GM23338 (cell line): ENCODE measurements around the gene RHOT1. TPM values are rescaled to one million over a fixed set of nuclear protein-coding genes. Genes with fewer than 3 reads are reported as not detected.

Experiments
- ATAC-seq: fragments of 200-7000 bp; cut with Tn5 transposase; 3 replicates; pipeline ENCODE4 v1.9.1; 2020
- DNase-seq: peaks from one replicate; pipeline ENCODE4 v3.0.0-alpha.2; 2015; ENCODE audit warnings: low spot score
- H2AFZ ChIP-seq: fragments of 200-600 bp; sonication (generic); 2 replicates; pipeline ENCODE4 v1.8.0; 2016; ENCODE audit warnings: antibody characterized with exemption, mild to moderate bottlenecking, moderate library complexity
- H3F3A ChIP-seq: fragments of 200-600 bp; sonication (generic); replicated peaks from 2 replicates; pipeline ENCODE4 v1.8.0; 2017; ENCODE audit warnings: antibody characterized with exemption, mixed run types, low read depth
- H3K27ac ChIP-seq: fragments of 200-600 bp; sonication (generic); 2 replicates; pipeline ENCODE4 v1.6.1; 2016; ENCODE audit warnings: low read depth
- H3K27me3 ChIP-seq: fragments of 200-600 bp; sonication (generic); 2 replicates; pipeline ENCODE4 v1.8.0; 2016; ENCODE audit warnings: mild to moderate bottlenecking, mixed run types, moderate library complexity; ENCODE audit not compliant: insufficient read depth
- H3K36me3 ChIP-seq: fragments of 200-600 bp; sonication (generic); 2 replicates; pipeline ENCODE4 v1.8.0; 2016; ENCODE audit warnings: mild to moderate bottlenecking; ENCODE audit not compliant: insufficient read depth
- H3K4me1 ChIP-seq: fragments of 200-600 bp; sonication (generic); 2 replicates; pipeline ENCODE4 v1.8.0; 2016; ENCODE audit warnings: mild to moderate bottlenecking, moderate library complexity; ENCODE audit not compliant: insufficient read depth
- H3K4me2 ChIP-seq: fragments of 200-600 bp; sonication (generic); 2 replicates; pipeline ENCODE4 v1.7.1; 2017; ENCODE audit warnings: mixed run types
- H3K4me3 ChIP-seq: fragments of 200-600 bp; sonication (generic); 2 replicates; pipeline ENCODE4 v1.6.1; 2016; ENCODE audit warnings: mixed run types
- H3K79me2 ChIP-seq: fragments of 200-600 bp; sonication (generic); replicated peaks from 2 replicates; pipeline ENCODE4 v1.8.0; 2017; ENCODE audit warnings: mild to moderate bottlenecking; ENCODE audit not compliant: insufficient read depth
- H3K9me2 ChIP-seq: fragments of 200-600 bp; sonication (generic); 2 replicates; pipeline ENCODE4 v1.8.0; 2017; ENCODE audit not compliant: insufficient read depth
- H4K20me1 ChIP-seq: fragments of 200-600 bp; sonication (generic); replicated peaks from 2 replicates; pipeline ENCODE4 v1.8.0; 2017; ENCODE audit warnings: mild to moderate bottlenecking; ENCODE audit not compliant: insufficient read depth
- H3K27ac Mint-ChIP-seq: 2 replicates; pipeline ENCODE4 v1.8.0; 2020; ENCODE audit warnings: inconsistent platforms, mild to moderate bottlenecking, moderate library complexity, mixed read lengths
- H3K27me3 Mint-ChIP-seq: 3 replicates; pipeline ENCODE4 v1.8.0; 2022; ENCODE audit warnings: low read depth, mild to moderate bottlenecking, moderate library complexity, mixed read lengths, inconsistent platforms; ENCODE audit not compliant: insufficient read depth, poor library complexity
- H3K36me3 Mint-ChIP-seq: 3 replicates; pipeline ENCODE4 v1.8.0; 2021; ENCODE audit warnings: low read depth, mild to moderate bottlenecking, inconsistent platforms, moderate library complexity, mixed read lengths
- H3K4me1 Mint-ChIP-seq: 3 replicates; pipeline ENCODE4 v1.8.0; 2020; ENCODE audit warnings: mild to moderate bottlenecking, inconsistent platforms, mixed read lengths
- H3K4me3 Mint-ChIP-seq: 3 replicates; pipeline ENCODE4 v1.8.0; 2021; ENCODE audit warnings: moderate library complexity, mild to moderate bottlenecking, inconsistent platforms, mixed read lengths
- H3K9me3 Mint-ChIP-seq: 3 replicates; pipeline ENCODE4 v1.8.0; 2020; ENCODE audit warnings: moderate library complexity, mild to moderate bottlenecking, inconsistent platforms, mixed read lengths
- CREB1 ChIP-seq: fragments of 250-450 bp; sonication (Bioruptor Pico); IDR thresholded peaks from 2 replicates; pipeline ENCODE4 v1.5.0; 2020; ENCODE audit warnings: low read depth, mild to moderate bottlenecking, moderate library complexity
- EZH2 ChIP-seq: fragments of 200-600 bp; sonication (generic); IDR thresholded peaks from one replicate; pipeline ENCODE4 v1.8.0; 2017; ENCODE audit warnings: antibody characterized with exemption, mild to moderate bottlenecking, low read depth; ENCODE audit not compliant: unreplicated experiment
- EZH2phosphoT487 ChIP-seq: fragments of 200-600 bp; sonication (generic); IDR thresholded peaks from one replicate; pipeline ENCODE4 v1.8.1; 2018; ENCODE audit warnings: antibody characterized with exemption; ENCODE audit not compliant: unreplicated experiment
- JUNB ChIP-seq: IDR thresholded peaks from one replicate; pipeline ENCODE4 v1.6.1; 2016; ENCODE audit warnings: antibody characterized with exemption; ENCODE audit not compliant: unreplicated experiment
- NANOG ChIP-seq: IDR thresholded peaks from 2 replicates; pipeline ENCODE4 v1.6.1; 2016; ENCODE audit warnings: antibody characterized with exemption, borderline replicate concordance
- POLR2AphosphoS5 ChIP-seq: IDR thresholded peaks from 2 replicates; pipeline ENCODE4 v1.6.1; 2016; ENCODE audit warnings: antibody characterized with exemption, low read depth
- STAT1 ChIP-seq: IDR thresholded peaks from one replicate; pipeline ENCODE4 v1.6.1; 2016; ENCODE audit warnings: antibody characterized with exemption; ENCODE audit not compliant: unreplicated experiment
- ZNF114 ChIP-seq: fragments of 250-450 bp; sonication (Bioruptor Pico); IDR thresholded peaks from 2 replicates; pipeline ENCODE4 v1.5.0; 2020; ENCODE audit warnings: mild to moderate bottlenecking, moderate library complexity
- ZNF331 ChIP-seq: fragments of 250-450 bp; sonication (Bioruptor Pico); IDR thresholded peaks from 2 replicates; pipeline ENCODE4 v1.5.0; 2020; ENCODE audit warnings: low read depth, mild to moderate bottlenecking, moderate library complexity
- ZNF462 ChIP-seq: fragments of 250-450 bp; sonication (Bioruptor Pico); IDR thresholded peaks from 2 replicates; pipeline ENCODE4 v1.5.0; 2020; ENCODE audit warnings: mild to moderate bottlenecking, moderate library complexity
- polyA plus RNA-seq: library from polyadenylated mRNA; unstranded; fragments of >200 nt; fragmentation: Nextera tagmentation; extraction: Ambion mirVana; gene quantifications from 2 replicates; pipeline ENCODE4 v1.2.1, GENCODE V29; 2016
- total RNA-seq: library from RNA; depleted of rRNA; stranded (reverse); fragments of >200 nt; shearing (Covaris generic); gene quantifications from 2 replicates; pipeline ENCODE4 v1.2.3, GENCODE V29; 2014
- TF ChIP-seq, protein P1 (sequence below): IDR thresholded peaks from 2 replicates; pipeline ENCODE4 v1.6.1; 2016; ENCODE audit warnings: antibody characterized with exemption
- TF ChIP-seq, protein P2 (sequence below), 2 experiments: fragments of 200-600 bp in 1 of 2; sonication (generic) in 1 of 2; conservative IDR thresholded peaks; 2 replicates each; pipeline versions ENCODE4 v1.5.1 to v1.6.1; 2016 to 2017; ENCODE audit warnings: antibody characterized with exemption in 2 of 2, low read depth in 2 of 2, mild to moderate bottlenecking in 2 of 2, moderate library complexity in 1 of 2
- TF ChIP-seq, protein P3 (sequence below): IDR thresholded peaks from one replicate; pipeline ENCODE4 v1.6.1; 2018; ENCODE audit warnings: antibody characterized with exemption; ENCODE audit not compliant: unreplicated experiment

Gene RHOT1
- total and polyA plus RNA-seq, 2 experiments from 2014 or later: 40.8 to 53.5 TPM

GRCh38 chr17:32126746-32127145 is 15.6 kb upstream of the RHOT1 start:
- peaks cover 17% of the 10 kb centered on the region for H3K4me1 ChIP-seq
- TF ChIP-seq EZH2phosphoT487 (no peak), ZNF331 (CRISPR knock-in tag) (no peak), POLR2AphosphoS5 (no peak), STAT1 (no peak), CREB1 (CRISPR knock-in tag) (no peak), ZNF462 (CRISPR knock-in tag) (no peak), NANOG (no peak), JUNB (no peak), EZH2 (no peak), ZNF114 (CRISPR knock-in tag) (no peak)
- TF ChIP-seq, protein P1, sequence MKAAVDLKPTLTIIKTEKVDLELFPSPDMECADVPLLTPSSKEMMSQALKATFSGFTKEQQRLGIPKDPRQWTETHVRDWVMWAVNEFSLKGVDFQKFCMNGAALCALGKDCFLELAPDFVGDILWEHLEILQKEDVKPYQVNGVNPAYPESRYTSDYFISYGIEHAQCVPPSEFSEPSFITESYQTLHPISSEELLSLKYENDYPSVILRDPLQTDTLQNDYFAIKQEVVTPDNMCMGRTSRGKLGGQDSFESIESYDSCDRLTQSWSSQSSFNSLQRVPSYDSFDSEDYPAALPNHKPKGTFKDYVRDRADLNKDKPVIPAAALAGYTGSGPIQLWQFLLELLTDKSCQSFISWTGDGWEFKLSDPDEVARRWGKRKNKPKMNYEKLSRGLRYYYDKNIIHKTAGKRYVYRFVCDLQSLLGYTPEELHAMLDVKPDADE: no peak
- TF ChIP-seq, protein P2, sequence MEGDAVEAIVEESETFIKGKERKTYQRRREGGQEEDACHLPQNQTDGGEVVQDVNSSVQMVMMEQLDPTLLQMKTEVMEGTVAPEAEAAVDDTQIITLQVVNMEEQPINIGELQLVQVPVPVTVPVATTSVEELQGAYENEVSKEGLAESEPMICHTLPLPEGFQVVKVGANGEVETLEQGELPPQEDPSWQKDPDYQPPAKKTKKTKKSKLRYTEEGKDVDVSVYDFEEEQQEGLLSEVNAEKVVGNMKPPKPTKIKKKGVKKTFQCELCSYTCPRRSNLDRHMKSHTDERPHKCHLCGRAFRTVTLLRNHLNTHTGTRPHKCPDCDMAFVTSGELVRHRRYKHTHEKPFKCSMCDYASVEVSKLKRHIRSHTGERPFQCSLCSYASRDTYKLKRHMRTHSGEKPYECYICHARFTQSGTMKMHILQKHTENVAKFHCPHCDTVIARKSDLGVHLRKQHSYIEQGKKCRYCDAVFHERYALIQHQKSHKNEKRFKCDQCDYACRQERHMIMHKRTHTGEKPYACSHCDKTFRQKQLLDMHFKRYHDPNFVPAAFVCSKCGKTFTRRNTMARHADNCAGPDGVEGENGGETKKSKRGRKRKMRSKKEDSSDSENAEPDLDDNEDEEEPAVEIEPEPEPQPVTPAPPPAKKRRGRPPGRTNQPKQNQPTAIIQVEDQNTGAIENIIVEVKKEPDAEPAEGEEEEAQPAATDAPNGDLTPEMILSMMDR (conservative IDR thresholded peaks at IDR 0.05; ENCODE audit: low read depth in 2 of 2): no peak
- TF ChIP-seq, protein P3, sequence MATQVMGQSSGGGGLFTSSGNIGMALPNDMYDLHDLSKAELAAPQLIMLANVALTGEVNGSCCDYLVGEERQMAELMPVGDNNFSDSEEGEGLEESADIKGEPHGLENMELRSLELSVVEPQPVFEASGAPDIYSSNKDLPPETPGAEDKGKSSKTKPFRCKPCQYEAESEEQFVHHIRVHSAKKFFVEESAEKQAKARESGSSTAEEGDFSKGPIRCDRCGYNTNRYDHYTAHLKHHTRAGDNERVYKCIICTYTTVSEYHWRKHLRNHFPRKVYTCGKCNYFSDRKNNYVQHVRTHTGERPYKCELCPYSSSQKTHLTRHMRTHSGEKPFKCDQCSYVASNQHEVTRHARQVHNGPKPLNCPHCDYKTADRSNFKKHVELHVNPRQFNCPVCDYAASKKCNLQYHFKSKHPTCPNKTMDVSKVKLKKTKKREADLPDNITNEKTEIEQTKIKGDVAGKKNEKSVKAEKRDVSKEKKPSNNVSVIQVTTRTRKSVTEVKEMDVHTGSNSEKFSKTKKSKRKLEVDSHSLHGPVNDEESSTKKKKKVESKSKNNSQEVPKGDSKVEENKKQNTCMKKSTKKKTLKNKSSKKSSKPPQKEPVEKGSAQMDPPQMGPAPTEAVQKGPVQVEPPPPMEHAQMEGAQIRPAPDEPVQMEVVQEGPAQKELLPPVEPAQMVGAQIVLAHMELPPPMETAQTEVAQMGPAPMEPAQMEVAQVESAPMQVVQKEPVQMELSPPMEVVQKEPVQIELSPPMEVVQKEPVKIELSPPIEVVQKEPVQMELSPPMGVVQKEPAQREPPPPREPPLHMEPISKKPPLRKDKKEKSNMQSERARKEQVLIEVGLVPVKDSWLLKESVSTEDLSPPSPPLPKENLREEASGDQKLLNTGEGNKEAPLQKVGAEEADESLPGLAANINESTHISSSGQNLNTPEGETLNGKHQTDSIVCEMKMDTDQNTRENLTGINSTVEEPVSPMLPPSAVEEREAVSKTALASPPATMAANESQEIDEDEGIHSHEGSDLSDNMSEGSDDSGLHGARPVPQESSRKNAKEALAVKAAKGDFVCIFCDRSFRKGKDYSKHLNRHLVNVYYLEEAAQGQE: no peak
- H3K4me3 Mint-ChIP-seq: peak overlapping the region; percentile 87; the same call in 2 of the 3 replicates
- no peak overlapping the region for H3K27ac ChIP-seq
- no peaks in the 10 kb centered on the region for H3K27me3 ChIP-seq
- no peaks in the 10 kb centered on the region for H4K20me1 ChIP-seq
- peaks cover 11% of the 10 kb centered on the region for H3K36me3 Mint-ChIP-seq
- H2AFZ ChIP-seq: peak overlapping the region; percentile 99
- DNase-seq (no peak), ATAC-seq (no peak)
- no peaks in the 10 kb centered on the region for H3K9me2 ChIP-seq
- no peaks in the 10 kb centered on the region for H3K36me3 ChIP-seq
- no peaks in the 10 kb centered on the region; the same call in 1 of the 2 replicates for H3K79me2 ChIP-seq
- H3K4me1 Mint-ChIP-seq: peaks cover 16% of the 10 kb centered on the region; the same call in 2 of the 3 replicates
- H3K4me2 ChIP-seq: peak overlapping the region; percentile 69
- H3K27me3 Mint-ChIP-seq: peaks cover 6% of the 10 kb centered on the region
- H3K27ac Mint-ChIP-seq: no peak overlapping the region
- H3K9me3 Mint-ChIP-seq: peaks cover 8% of the 10 kb centered on the region; the same call in 1 of the 3 replicates
- H3F3A ChIP-seq: no peaks in the 10 kb centered on the region
- H3K4me3 ChIP-seq: peak overlapping the region; percentile 81
